MM.1S (cell line): ENCODE measurements around the gene C9orf43.

Experiments used
- DNase-seq: peaks from one replicate; pipeline ENCODE4 v3.0.0-alpha.2; 2015
- H2AFZ ChIP-seq: fragments of 300-600 bp; sonication (generic); 2 replicates; pipeline ENCODE4 v1.6.0; 2016; ENCODE audit warnings: antibody characterized with exemption, low read length
- H3F3A ChIP-seq: fragments of 300-600 bp; sonication (generic); 2 replicates; pipeline ENCODE4 v1.6.1; 2016; ENCODE audit warnings: mild to moderate bottlenecking, antibody characterized with exemption, low read length, moderate library complexity, mixed read lengths; ENCODE audit not compliant: insufficient read depth
- H3K27ac ChIP-seq: fragments of 300-600 bp; sonication (generic); 2 replicates; pipeline ENCODE4 v1.5.1; 2016; ENCODE audit warnings: mild to moderate bottlenecking, low read length
- H3K27me3 ChIP-seq: fragments of 300-600 bp; sonication (generic); replicated peaks from 2 replicates; pipeline ENCODE4 v1.6.0; 2016; ENCODE audit warnings: low read length; ENCODE audit not compliant: insufficient read depth
- H3K36me3 ChIP-seq: fragments of 300-600 bp; sonication (generic); replicated peaks from 2 replicates; pipeline ENCODE4 v1.6.1; 2016; ENCODE audit warnings: mild to moderate bottlenecking, low read length, mixed read lengths; ENCODE audit not compliant: insufficient read depth
- H3K4me1 ChIP-seq: fragments of 300-600 bp; sonication (generic); 2 replicates; pipeline ENCODE4 v1.6.1; 2016; ENCODE audit warnings: low read length, mixed read lengths
- H3K4me2 ChIP-seq: fragments of 300-600 bp; sonication (generic); 2 replicates; pipeline ENCODE4 v1.6.0; 2016; ENCODE audit warnings: low read depth, low read length
- H3K4me3 ChIP-seq: fragments of 300-600 bp; sonication (generic); 2 replicates; pipeline ENCODE4 v1.5.1; 2016; ENCODE audit warnings: low read length, mixed read lengths
- H3K79me2 ChIP-seq: fragments of 300-600 bp; sonication (generic); 2 replicates; pipeline ENCODE4 v1.6.1; 2016; ENCODE audit warnings: mixed run types, low read length, mixed read lengths
- H3K9ac ChIP-seq: fragments of 300-600 bp; sonication (generic); 2 replicates; pipeline ENCODE4 v1.6.1; 2016; ENCODE audit warnings: low read length, mixed read lengths
- H3K9me2 ChIP-seq: fragments of 300-600 bp; sonication (generic); replicated peaks from 2 replicates; pipeline ENCODE4 v1.6.1; 2016; ENCODE audit warnings: mild to moderate bottlenecking, low read length, mixed read lengths; ENCODE audit not compliant: insufficient read depth
- H3K9me3 ChIP-seq: fragments of 300-600 bp; sonication (generic); replicated peaks from 2 replicates; pipeline ENCODE4 v1.6.1; 2016; ENCODE audit warnings: mild to moderate bottlenecking, low read length, mixed read lengths; ENCODE audit not compliant: insufficient read depth
- H4K20me1 ChIP-seq: fragments of 300-600 bp; sonication (generic); 2 replicates; pipeline ENCODE4 v1.6.1; 2016; ENCODE audit warnings: mild to moderate bottlenecking, low read length, moderate library complexity, mixed read lengths; ENCODE audit not compliant: insufficient read depth
- EZH2 ChIP-seq: fragments of 300-600 bp; sonication (generic); optimal IDR thresholded peaks from 2 replicates; pipeline ENCODE3; 2017; ENCODE audit warnings: low read depth, mild to moderate bottlenecking, antibody characterized with exemption, low read length, mixed read lengths
- EZH2phosphoT487 ChIP-seq: fragments of 300-600 bp; sonication (generic); IDR thresholded peaks from 2 replicates; pipeline ENCODE4 v1.6.1; 2018; ENCODE audit warnings: antibody characterized with exemption, low read length
- TF ChIP-seq, protein P1 (sequence below): fragments of 300-600 bp; sonication (generic); IDR thresholded peaks from 2 replicates; pipeline ENCODE4 v1.5.1; 2016; ENCODE audit warnings: antibody characterized with exemption, low read length, mixed read lengths

Gene C9orf43

DNA sequence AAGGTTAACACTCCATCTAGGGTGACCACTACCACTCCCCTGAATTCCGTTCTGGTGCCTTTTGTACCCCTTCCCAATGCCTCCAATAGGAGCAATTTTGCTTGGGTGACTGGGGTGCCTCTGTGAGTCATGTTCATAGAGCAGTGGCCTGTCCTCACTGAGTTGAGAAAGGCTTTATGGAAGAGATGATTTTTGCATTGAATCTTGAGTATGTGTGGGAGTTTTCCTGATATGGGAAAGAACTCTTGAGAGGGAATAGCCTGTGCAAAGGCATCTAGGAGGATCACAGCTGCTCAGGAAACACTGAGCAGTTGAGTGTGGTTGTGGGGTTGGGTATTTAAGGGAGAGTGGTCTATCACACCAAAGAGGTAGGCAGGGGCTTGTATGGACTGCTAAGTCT lies 16.2 kb downstream of the C9orf43 start:
- Histone ChIP-seq H3K9me2 (no peaks in the 10 kb centered on the region), H3K79me2 (no peaks in the 10 kb centered on the region), H3K9me3 (no peaks in the 10 kb centered on the region), H3K27ac (no peak overlapping the region), H4K20me1 (no peaks in the 10 kb centered on the region), H3K4me1 (no peaks in the 10 kb centered on the region), H3K9ac (no peak overlapping the region), H3K4me2 (no peak overlapping the region), H3K36me3 (no peaks in the 10 kb centered on the region), H3F3A (no peaks in the 10 kb centered on the region), H2AFZ (no peak overlapping the region), H3K27me3 (no peaks in the 10 kb centered on the region), H3K4me3 (no peak overlapping the region)
- no peak for DNase-seq
- TF ChIP-seq, protein P1, sequence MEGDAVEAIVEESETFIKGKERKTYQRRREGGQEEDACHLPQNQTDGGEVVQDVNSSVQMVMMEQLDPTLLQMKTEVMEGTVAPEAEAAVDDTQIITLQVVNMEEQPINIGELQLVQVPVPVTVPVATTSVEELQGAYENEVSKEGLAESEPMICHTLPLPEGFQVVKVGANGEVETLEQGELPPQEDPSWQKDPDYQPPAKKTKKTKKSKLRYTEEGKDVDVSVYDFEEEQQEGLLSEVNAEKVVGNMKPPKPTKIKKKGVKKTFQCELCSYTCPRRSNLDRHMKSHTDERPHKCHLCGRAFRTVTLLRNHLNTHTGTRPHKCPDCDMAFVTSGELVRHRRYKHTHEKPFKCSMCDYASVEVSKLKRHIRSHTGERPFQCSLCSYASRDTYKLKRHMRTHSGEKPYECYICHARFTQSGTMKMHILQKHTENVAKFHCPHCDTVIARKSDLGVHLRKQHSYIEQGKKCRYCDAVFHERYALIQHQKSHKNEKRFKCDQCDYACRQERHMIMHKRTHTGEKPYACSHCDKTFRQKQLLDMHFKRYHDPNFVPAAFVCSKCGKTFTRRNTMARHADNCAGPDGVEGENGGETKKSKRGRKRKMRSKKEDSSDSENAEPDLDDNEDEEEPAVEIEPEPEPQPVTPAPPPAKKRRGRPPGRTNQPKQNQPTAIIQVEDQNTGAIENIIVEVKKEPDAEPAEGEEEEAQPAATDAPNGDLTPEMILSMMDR, result no peak

DNA sequence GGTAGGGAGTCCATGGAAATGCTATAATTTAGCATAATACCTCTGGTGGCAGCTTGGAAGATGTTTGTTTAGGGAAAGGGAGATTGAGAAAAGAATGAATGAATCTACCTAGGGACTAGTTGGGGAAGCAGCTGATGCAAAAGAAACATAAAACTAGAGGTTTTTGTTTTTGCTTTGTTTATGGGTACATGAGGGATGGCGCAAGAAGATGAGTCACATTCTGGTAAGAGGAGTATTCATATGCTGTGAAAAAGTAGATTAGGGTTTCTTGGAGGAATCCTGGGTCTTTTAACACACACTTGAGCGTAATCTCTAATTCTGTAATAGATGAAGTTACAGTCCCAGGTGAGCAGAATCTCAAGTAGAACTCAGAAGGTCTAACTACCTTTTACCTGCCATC lies 17.1 kb downstream of the C9orf43 start:
- no peaks in the 10 kb centered on the region for H3F3A ChIP-seq
- TF ChIP-seq, protein P1, result no peak
- TF ChIP-seq EZH2phosphoT487, result no peak
- TF ChIP-seq EZH2, result no peak
- H3K36me3 ChIP-seq, result no peaks in the 10 kb centered on the region
- no peaks in the 10 kb centered on the region for H3K27me3 ChIP-seq
- no peak overlapping the region for H3K4me2 ChIP-seq
- H3K4me1 ChIP-seq, result no peaks in the 10 kb centered on the region
- H3K79me2 ChIP-seq, result no peaks in the 10 kb centered on the region
- H2AFZ ChIP-seq, result no peak overlapping the region
- no peak overlapping the region for H3K4me3 ChIP-seq
- H3K9me2 ChIP-seq, result no peaks in the 10 kb centered on the region
- H3K27ac ChIP-seq, result no peak overlapping the region
- H4K20me1 ChIP-seq, result no peaks in the 10 kb centered on the region
- no peaks in the 10 kb centered on the region for H3K9me3 ChIP-seq
- DNase-seq, result no peak
- H3K9ac ChIP-seq, result no peak overlapping the region

DNA sequence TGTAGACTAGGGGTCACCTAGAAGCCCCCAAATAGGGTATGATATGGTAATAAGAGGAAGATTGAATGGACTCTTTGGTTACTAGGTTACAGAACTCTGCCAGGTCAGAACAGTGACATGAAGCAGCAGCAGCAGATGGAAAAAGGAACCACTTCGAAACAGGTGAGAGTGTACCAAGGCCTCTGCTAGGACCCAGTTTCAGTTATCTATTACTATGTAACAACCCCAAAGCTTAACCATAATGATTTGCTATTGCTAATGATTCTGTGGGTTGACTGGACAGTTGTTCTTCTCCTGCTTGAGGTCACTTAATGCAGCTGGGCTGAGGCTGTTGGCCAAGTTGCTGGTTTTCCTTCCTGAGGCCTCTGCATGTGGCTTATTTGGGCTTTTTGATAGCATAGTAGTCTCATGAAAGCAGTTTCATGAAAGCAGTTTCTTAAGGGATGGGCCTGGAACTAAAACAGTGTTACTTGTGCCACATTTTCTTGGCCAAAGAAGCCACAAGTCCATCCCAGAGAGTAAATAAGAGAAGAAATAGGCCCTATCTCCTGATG lies 17.6 kb downstream of the C9orf43 start:
- Histone ChIP-seq H3F3A (no peaks in the 10 kb centered on the region), H3K4me1 (no peaks in the 10 kb centered on the region), H3K9ac (no peak overlapping the region), H3K4me3 (no peak overlapping the region), H3K9me3 (no peaks in the 10 kb centered on the region), H3K4me2 (no peak overlapping the region), H3K27ac (no peak overlapping the region), H3K9me2 (no peaks in the 10 kb centered on the region), H3K79me2 (no peaks in the 10 kb centered on the region), H2AFZ (no peak overlapping the region), H3K36me3 (no peaks in the 10 kb centered on the region), H4K20me1 (no peaks in the 10 kb centered on the region), H3K27me3 (no peaks in the 10 kb centered on the region)
- no peak for DNase-seq
- TF ChIP-seq, protein P1, result no peak
- TF ChIP-seq EZH2phosphoT487, result no peak
- TF ChIP-seq EZH2, result no peak
